ENCODE results near the gene LY6G6F.

The LY6G6F gene

GRCh38 chr6:31693535-31693934 lies 13.1 kb upstream of the LY6G6F start:
- TF ChIP-seq CTCF (conservative IDR thresholded peaks at IDR 0.05; ENCODE audit: low read depth, low read length): no peak
- no peak overlapping the region for H3K4me3 ChIP-seq (ENCODE audit: low read length)
- no peak for DNase-seq (ENCODE audit: low read depth)

GRCh38 chr6:31697555-31697954 lies 9.1 kb upstream of the LY6G6F start:
- no peak for DNase-seq (ENCODE audit: low read depth)
- no peak overlapping the region for H3K4me3 ChIP-seq (ENCODE audit: low read length)
- TF ChIP-seq CTCF (conservative IDR thresholded peaks at IDR 0.05; ENCODE audit: low read depth, low read length): no peak

- H3K4me3 ChIP-seq (ENCODE audit: low read length): no peak overlapping the region
- no peak for DNase-seq (ENCODE audit: low read depth)
- no peak for TF ChIP-seq CTCF (conservative IDR thresholded peaks at IDR 0.05; ENCODE audit: low read depth, low read length)
These were observed 5.8 kb upstream of the LY6G6F start for GRCh38 chr6:31700740-31701401.

GRCh38 chr6:31701666-31702404 lies 4.8 kb upstream of the LY6G6F start:
- TF ChIP-seq CTCF (conservative IDR thresholded peaks at IDR 0.05; ENCODE audit: low read depth, low read length): no peak
- no peak for DNase-seq (ENCODE audit: low read depth)
- peak overlapping the region; percentile 97 for H3K4me3 ChIP-seq (ENCODE audit: low read length)

- TF ChIP-seq CTCF (conservative IDR thresholded peaks at IDR 0.05; ENCODE audit: low read depth, low read length): no peak
- no peak for DNase-seq (ENCODE audit: low read depth)
- peak overlapping the region; percentile 97 for H3K4me3 ChIP-seq (ENCODE audit: low read length)
These were observed 4.3 kb upstream of the LY6G6F start for GRCh38 chr6:31702405-31702818.

- peak; percentile 94 for DNase-seq (ENCODE audit: low read depth)
- H3K4me3 ChIP-seq (ENCODE audit: low read length): peak within 1 kb of the TSS; percentile 97
- TF ChIP-seq CTCF (conservative IDR thresholded peaks at IDR 0.05; ENCODE audit: low read depth, low read length): no peak
These were observed 3.6 kb upstream of the LY6G6F start, which contains the start of gene ABHD16A for GRCh38 chr6:31702819-31703716. Gene ABHD16A, minus strand, starts transcription at chr6:31703324. Its CDS starts 43 bp downstream, at chr6:31703281.

Data from retinal pigment epithelial cell (primary cell).